Upper lobe of right lung (tissue), 1 donor: Measurements from ENCODE around the gene DNAH5. TPM values are rescaled to one million over a fixed set of nuclear protein-coding genes. Genes with fewer than 3 reads are reported as not detected.

Source experiments
- ATAC-seq: fragments of 200-7000 bp; cut with Tn5 transposase; one replicate; pipeline ENCODE4 v1.9.1; 2020; ENCODE audit warnings: mild to moderate bottlenecking, moderate library complexity
- DNase-seq: peaks from one replicate; pipeline ENCODE4 v3.0.0-alpha.2; 2020
- H3K27ac ChIP-seq: fragments of 200-600 bp; one replicate; pipeline ENCODE4 v1.8.0; 2022
- H3K27me3 ChIP-seq: fragments of 200-600 bp; one replicate; pipeline ENCODE4 v1.8.0; 2022; ENCODE audit warnings: mild to moderate bottlenecking
- H3K36me3 ChIP-seq: fragments of 200-600 bp; one replicate; pipeline ENCODE4 v1.8.0; 2022
- H3K4me1 ChIP-seq: fragments of 200-600 bp; one replicate; pipeline ENCODE4 v1.8.0; 2022
- H3K4me3 ChIP-seq: fragments of 200-600 bp; one replicate; pipeline ENCODE4 v1.8.0; 2022; ENCODE audit warnings: mild to moderate bottlenecking
- H3K9me3 ChIP-seq: fragments of 200-600 bp; one replicate; pipeline ENCODE4 v1.8.0; 2022
- intact Hi-C: fragments of 100-400 bp; cut with DNase I; formaldehyde crosslinking; loops from one replicate; pipeline ENCODE4 v1.11.0; 2022
- total RNA-seq: library from RNA; stranded (reverse); fragmentation: NEBNext Ultra II Directional; extraction: Animal tissue kit (Norgen Biotek cat#: 25700); gene quantifications from one replicate; pipeline ENCODE4 v1.2.1, GENCODE V29; 2021
- TF ChIP-seq, protein P1 (sequence below): fragments of 200-600 bp; IDR thresholded peaks from one replicate; pipeline ENCODE4 v1.8.0; 2022; ENCODE audit warnings: antibody characterized with exemption
- donor health status: DM: no; HTN: yes; CAD: no; lungs with severe emphysema.

Gene DNAH5
- total RNA-seq, 1 donor from 2014 or later = 4.6 TPM

DNA sequence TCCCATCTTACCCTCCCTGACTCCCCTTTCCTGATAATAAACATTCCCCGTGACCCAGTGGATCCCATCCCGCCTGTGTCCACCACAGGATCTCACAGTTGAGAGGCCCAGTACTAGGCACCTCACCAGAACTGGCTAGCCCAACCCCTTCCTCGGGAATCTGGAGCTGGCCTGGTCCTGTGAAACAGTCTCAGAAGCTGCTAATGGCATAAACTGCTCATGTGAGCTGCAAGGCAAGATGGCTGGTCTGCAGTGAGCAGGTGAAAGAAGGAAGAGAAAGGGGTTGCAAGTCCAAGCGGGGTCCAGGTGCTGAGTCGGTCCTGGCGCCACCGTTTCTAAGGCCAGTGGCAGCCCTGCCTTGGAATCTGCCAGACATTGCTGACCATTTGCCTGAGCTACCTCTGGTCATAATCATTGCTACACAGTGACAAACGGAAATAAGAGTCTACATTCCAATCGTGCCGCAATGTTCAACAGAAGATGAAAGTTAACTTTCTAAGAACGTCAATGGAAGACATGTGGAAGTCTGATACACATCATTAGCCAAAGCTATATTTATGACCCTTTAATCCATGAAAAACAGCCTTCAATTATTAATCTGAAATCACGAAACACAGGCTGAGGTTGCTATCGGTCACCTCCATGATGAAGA is 33.7 kb downstream of the DNAH5 start:
- no peaks in the 10 kb centered on the region for H3K36me3 ChIP-seq
- DNase-seq (no peak), ATAC-seq (no peak)
- no peak overlapping the region for H3K4me3 ChIP-seq
- no peaks in the 10 kb centered on the region for H3K4me1 ChIP-seq
- no peak overlapping the region for H3K27ac ChIP-seq
- intact Hi-C loops = no loop called here
- no peaks in the 10 kb centered on the region for H3K27me3 ChIP-seq
- no peaks in the 10 kb centered on the region for H3K9me3 ChIP-seq
- TF ChIP-seq, protein P1, sequence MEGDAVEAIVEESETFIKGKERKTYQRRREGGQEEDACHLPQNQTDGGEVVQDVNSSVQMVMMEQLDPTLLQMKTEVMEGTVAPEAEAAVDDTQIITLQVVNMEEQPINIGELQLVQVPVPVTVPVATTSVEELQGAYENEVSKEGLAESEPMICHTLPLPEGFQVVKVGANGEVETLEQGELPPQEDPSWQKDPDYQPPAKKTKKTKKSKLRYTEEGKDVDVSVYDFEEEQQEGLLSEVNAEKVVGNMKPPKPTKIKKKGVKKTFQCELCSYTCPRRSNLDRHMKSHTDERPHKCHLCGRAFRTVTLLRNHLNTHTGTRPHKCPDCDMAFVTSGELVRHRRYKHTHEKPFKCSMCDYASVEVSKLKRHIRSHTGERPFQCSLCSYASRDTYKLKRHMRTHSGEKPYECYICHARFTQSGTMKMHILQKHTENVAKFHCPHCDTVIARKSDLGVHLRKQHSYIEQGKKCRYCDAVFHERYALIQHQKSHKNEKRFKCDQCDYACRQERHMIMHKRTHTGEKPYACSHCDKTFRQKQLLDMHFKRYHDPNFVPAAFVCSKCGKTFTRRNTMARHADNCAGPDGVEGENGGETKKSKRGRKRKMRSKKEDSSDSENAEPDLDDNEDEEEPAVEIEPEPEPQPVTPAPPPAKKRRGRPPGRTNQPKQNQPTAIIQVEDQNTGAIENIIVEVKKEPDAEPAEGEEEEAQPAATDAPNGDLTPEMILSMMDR = no peak

- ATAC-seq = no peak
- intact Hi-C loops = no loop called here
- Histone ChIP-seq H3K4me1 (no peaks in the 10 kb centered on the region), H3K36me3 (no peaks in the 10 kb centered on the region), H3K27ac (no peak overlapping the region), H3K9me3 (no peaks in the 10 kb centered on the region), H3K27me3 (no peaks in the 10 kb centered on the region), H3K4me3 (no peak overlapping the region)
- TF ChIP-seq, protein P1 = no peak
- no peak for DNase-seq
Measured at GRCh38 chr5:13910201-13910600, 34.3 kb downstream of the DNAH5 start.

- Histone ChIP-seq H3K4me3 (no peak overlapping the region), H3K4me1 (no peaks in the 10 kb centered on the region), H3K9me3 (no peaks in the 10 kb centered on the region), H3K36me3 (no peaks in the 10 kb centered on the region), H3K27ac (no peak overlapping the region), H3K27me3 (no peaks in the 10 kb centered on the region)
- TF ChIP-seq, protein P1 = no peak
- intact Hi-C loops = no loop called here
- ATAC-seq (no peak), DNase-seq (no peak)
Measured at GRCh38 chr5:13909271-13909670, 35.2 kb downstream of the DNAH5 start.

DNA sequence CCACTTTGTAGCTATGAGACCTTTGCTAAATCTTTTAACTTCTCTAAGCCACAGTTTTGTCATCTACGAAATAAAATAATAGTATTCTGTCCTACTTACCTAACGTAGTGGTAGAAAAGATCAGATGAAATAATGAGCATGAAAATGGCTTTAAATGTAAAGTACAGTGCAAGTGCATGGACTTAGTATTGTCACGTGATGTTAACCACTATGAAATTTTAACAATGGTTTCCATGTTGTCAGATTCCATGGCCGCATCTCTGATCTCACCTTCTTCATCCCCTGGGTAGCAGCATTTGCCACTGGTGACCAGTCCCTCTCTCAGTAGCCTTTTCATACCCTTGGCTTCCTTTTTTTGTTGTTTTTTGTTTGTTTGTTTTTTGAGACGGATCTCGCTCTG is 45.9 kb downstream of the DNAH5 start:
- H3K4me3 ChIP-seq = no peak overlapping the region
- no peaks in the 10 kb centered on the region for H3K4me1 ChIP-seq
- ATAC-seq = no peak
- no peak overlapping the region for H3K27ac ChIP-seq
- H3K27me3 ChIP-seq = no peaks in the 10 kb centered on the region
- H3K36me3 ChIP-seq = no peaks in the 10 kb centered on the region
- no peaks in the 10 kb centered on the region for H3K9me3 ChIP-seq
- TF ChIP-seq, protein P1 = no peak
- DNase-seq = no peak
- intact Hi-C loops = no loop called here

- no peaks in the 10 kb centered on the region for H3K9me3 ChIP-seq
- no peaks in the 10 kb centered on the region for H3K27me3 ChIP-seq
- no peaks in the 10 kb centered on the region for H3K4me1 ChIP-seq
- ATAC-seq (no peak), DNase-seq (no peak)
- H3K36me3 ChIP-seq = no peaks in the 10 kb centered on the region
- no peak overlapping the region for H3K27ac ChIP-seq
- TF ChIP-seq, protein P1 = no peak
- intact Hi-C loops = no loop called here
- no peak overlapping the region for H3K4me3 ChIP-seq
Measured at GRCh38 chr5:13878357-13878756, 66.1 kb downstream of the DNAH5 start.

- H3K27ac ChIP-seq = no peak overlapping the region
- DNase-seq (no peak), ATAC-seq (no peak)
- no peak overlapping the region for H3K4me3 ChIP-seq
- TF ChIP-seq, protein P1 = no peak
- H3K9me3 ChIP-seq = no peaks in the 10 kb centered on the region
- H3K4me1 ChIP-seq = no peaks in the 10 kb centered on the region
- no peaks in the 10 kb centered on the region for H3K27me3 ChIP-seq
- H3K36me3 ChIP-seq = no peaks in the 10 kb centered on the region
- intact Hi-C loops = no loop called here
Measured at GRCh38 chr5:13866792-13867191, 77.7 kb downstream of the DNAH5 start.
